Measurements from ENCODE around the gene ILDR2.

Gene ILDR2

GRCh38 chr1:166952002-166952746 lies 23.2 kb downstream of the ILDR2 start:
- FAIRE-seq (peak; percentile 51), DNase-seq (ENCODE audit: insufficient read length, low spot score) (no peak)
- TF ChIP-seq CTCF (IDR thresholded peaks at IDR 0.05; ENCODE audit: insufficient read depth, missing control alignments) = no peak

- no peak for FAIRE-seq
- DNase-seq (ENCODE audit: insufficient read length, low spot score) = no peak
- no peak for TF ChIP-seq CTCF (IDR thresholded peaks at IDR 0.05; ENCODE audit: insufficient read depth, missing control alignments)
These were observed 24.3 kb downstream of the ILDR2 start for GRCh38 chr1:166951050-166951449.

GRCh38 chr1:166950156-166950555 lies 25.2 kb downstream of the ILDR2 start:
- DNase-seq (ENCODE audit: insufficient read length, low spot score) (no peak), FAIRE-seq (no peak)
- TF ChIP-seq CTCF (IDR thresholded peaks at IDR 0.05; ENCODE audit: insufficient read depth, missing control alignments) = no peak

- DNase-seq (ENCODE audit: insufficient read length, low spot score) (no peak), FAIRE-seq (no peak)
- TF ChIP-seq CTCF (IDR thresholded peaks at IDR 0.05; ENCODE audit: insufficient read depth, missing control alignments) = no peak
These were observed 26.4 kb downstream of the ILDR2 start for GRCh38 chr1:166948856-166949350.

GRCh38 chr1:166947398-166948043 lies 27.8 kb downstream of the ILDR2 start:
- FAIRE-seq (no peak), DNase-seq (ENCODE audit: insufficient read length, low spot score) (no peak)

GRCh38 chr1:166944186-166944967 lies 31.0 kb downstream of the ILDR2 start:
- no peak for TF ChIP-seq CTCF (IDR thresholded peaks at IDR 0.05; ENCODE audit: insufficient read depth, missing control alignments)
- DNase-seq (ENCODE audit: insufficient read length, low spot score) (no peak), FAIRE-seq (no peak)

More at GRCh38 chr1:166947398-166948043, 27.8 kb downstream of the ILDR2 start:
- no peak for TF ChIP-seq CTCF (IDR thresholded peaks at IDR 0.05; ENCODE audit: insufficient read depth, missing control alignments)
